Stimulated activated naive CD4-positive, alpha-beta T cell treated with Interleukin-2 at 50 U/mL for 16 hours (primary cell): ENCODE results near the gene CHP2.
"Not testable (repeated sequence)": the region's sequence is repeated elsewhere in the genome, so short reads cannot be mapped to it uniquely, and the experiment has no call there.

Source experiments
- DNase-seq: peaks from one replicate; lab custom pipeline; 2025; lab: John Stamatoyannopoulos, UW

Gene CHP2

GRCh38 chr16:23745263-23745662 lies 9.6 kb upstream of the CHP2 start:
- no peak for DNase-seq

- no peak for DNase-seq
Observed at GRCh38 chr16:23748630-23749029, 6.2 kb upstream of the CHP2 start.

- not testable (repeated sequence) for DNase-seq
Observed at GRCh38 chr16:23751053-23751452, 3.8 kb upstream of the CHP2 start.

- DNase-seq = no peak
Observed at GRCh38 chr16:23753908-23754593, 775 bp upstream of the CHP2 start.

GRCh38 chr16:23755484-23755809 lies 621 bp downstream of the CHP2 start:
- no peak for DNase-seq

GRCh38 chr16:23757116-23757515 lies 2.3 kb downstream of the CHP2 start:
- DNase-seq = no peak

- no peak for DNase-seq
Observed at GRCh38 chr16:23757937-23758619, 3.3 kb downstream of the CHP2 start.

- DNase-seq = no peak
Observed at GRCh38 chr16:23765933-23766332, 11.1 kb downstream of the CHP2 start.

- no peak for DNase-seq
Observed at GRCh38 chr16:23768581-23768980, 13.8 kb downstream of the CHP2 start.

GRCh38 chr16:23771027-23771426 lies 16.2 kb downstream of the CHP2 start:
- DNase-seq = no peak

GRCh38 chr16:23771642-23772041 lies 16.8 kb downstream of the CHP2 start:
- no peak for DNase-seq

GRCh38 chr16:23773339-23773738 lies 18.5 kb downstream of the CHP2 start:
- no peak for DNase-seq

- no peak for DNase-seq
Observed at GRCh38 chr16:23781176-23781575, 26.4 kb downstream of the CHP2 start.

GRCh38 chr16:23784811-23785447 lies 30.1 kb downstream of the CHP2 start:
- no peak for DNase-seq

- DNase-seq = no peak
Observed at GRCh38 chr16:23785842-23786241, 31.0 kb downstream of the CHP2 start.

GRCh38 chr16:23786964-23787561 lies 32.2 kb downstream of the CHP2 start:
- DNase-seq = no peak

GRCh38 chr16:23788685-23789084 lies 33.9 kb downstream of the CHP2 start:
- DNase-seq = no peak

- DNase-seq = no peak
Observed at GRCh38 chr16:23795378-23795777, 40.6 kb downstream of the CHP2 start.

GRCh38 chr16:23796941-23797340 lies 42.1 kb downstream of the CHP2 start:
- no peak for DNase-seq

GRCh38 chr16:23801378-23801777 lies 46.6 kb downstream of the CHP2 start:
- DNase-seq = peak; percentile 65

GRCh38 chr16:23802776-23803175 lies 48.0 kb downstream of the CHP2 start:
- DNase-seq = no peak

- DNase-seq = peak; percentile 63
Observed at GRCh38 chr16:23803591-23804123, 48.8 kb downstream of the CHP2 start.

GRCh38 chr16:23807028-23807427 lies 52.2 kb downstream of the CHP2 start:
- DNase-seq = no peak
